GM11168 (cell line): ENCODE results near the gene HSBP1L1.
"Not testable (repeated sequence)": the region's sequence is repeated elsewhere in the genome, so short reads cannot be mapped to it uniquely, and the experiment has no call there.

Experiments used
- in situ Hi-C: fragments of 300-500 bp; cut with MboI; formaldehyde crosslinking; loops from one replicate; pipeline ENCODE4 v1.12.0; 2022; ENCODE audit warnings: low sequenced_read_pairs; ENCODE audit not compliant: unreplicated experiment

The HSBP1L1 gene

DNA sequence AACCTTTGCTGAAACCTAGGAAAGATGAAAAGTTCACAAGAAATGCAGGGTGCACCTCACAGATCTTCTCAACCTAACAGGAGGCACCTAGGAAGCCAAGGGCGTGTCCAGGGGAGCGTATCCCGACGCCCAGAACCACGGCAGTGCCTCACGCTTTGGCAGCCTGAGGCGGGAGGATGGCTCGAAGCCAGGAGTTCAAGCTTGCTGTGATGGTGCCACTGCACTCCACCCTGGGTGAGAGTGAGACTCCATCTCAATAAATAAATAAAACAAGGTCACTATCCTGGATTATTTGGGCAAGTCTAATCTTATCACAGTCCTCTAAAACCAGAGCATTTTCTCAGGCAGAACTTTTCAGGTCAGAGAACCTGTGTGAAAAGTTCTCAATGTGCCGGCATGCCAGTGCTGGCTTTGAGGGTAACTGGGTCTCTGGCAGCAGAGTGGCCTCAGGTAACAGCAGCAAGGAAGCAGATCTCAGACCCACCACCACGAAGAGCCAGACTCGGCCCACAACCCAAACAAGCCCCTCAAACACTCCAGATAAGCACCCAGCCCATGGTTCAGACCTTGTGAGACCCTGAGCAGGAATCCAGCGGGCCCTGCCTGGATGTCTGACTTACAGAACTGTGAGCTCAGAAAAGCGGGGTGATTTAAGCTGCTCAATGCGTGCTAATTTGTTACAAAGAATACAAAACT lies 11.7 kb downstream of the HSBP1L1 start:
- in situ Hi-C loops = no loop called here

DNA sequence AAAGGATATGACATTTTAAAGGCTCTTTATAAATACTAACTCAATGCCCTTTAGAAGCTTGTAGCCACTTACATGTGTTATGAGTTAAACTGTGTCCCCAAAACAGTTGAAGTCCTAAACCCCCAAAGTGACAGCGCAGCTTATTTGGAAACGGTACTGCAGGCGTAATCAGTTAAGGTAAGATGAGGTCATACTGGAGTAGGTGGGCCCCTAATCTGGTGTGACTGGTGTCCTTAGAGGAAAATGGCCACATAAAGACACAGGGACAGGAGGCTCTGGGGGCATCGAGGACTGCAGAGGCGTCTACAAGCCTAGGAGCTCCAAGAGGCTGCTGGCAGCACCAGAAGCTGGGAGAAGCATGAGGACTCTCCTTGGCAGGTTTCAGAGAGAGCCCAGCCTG lies 15.4 kb downstream of the HSBP1L1 start:
- in situ Hi-C loops = no loop called here

GRCh38 chr18:79980585-79980984 lies 16.1 kb downstream of the HSBP1L1 start:
- in situ Hi-C loops = no loop called here

GRCh38 chr18:79982736-79983135 lies 18.3 kb downstream of the HSBP1L1 start:
- in situ Hi-C loops = no loop called here

- in situ Hi-C loops = no loop called here
Measured at GRCh38 chr18:79983253-79983652, 18.8 kb downstream of the HSBP1L1 start.

DNA sequence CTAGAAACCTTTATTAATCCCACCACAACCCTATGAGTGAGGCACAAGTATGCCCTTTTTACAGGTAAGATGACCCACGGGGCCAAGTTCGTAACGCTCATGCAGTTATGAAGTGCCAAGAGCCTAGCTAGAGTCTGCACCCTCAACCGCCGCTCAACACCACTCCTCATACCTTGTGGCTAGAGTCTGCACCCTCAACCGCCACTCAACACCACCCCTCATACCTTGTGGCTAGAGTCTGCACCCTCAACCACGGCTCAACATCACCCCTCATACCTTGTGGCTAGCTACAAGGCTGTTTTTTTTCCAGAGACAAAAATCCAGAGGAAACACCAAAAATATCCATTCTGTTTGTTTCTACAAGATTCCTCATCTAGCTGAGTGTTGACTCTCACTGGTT lies 19.4 kb downstream of the HSBP1L1 start:
- in situ Hi-C loops = no loop called here

- in situ Hi-C loops = no loop called here
Measured at GRCh38 chr18:79985172-79985571, 20.7 kb downstream of the HSBP1L1 start.

DNA sequence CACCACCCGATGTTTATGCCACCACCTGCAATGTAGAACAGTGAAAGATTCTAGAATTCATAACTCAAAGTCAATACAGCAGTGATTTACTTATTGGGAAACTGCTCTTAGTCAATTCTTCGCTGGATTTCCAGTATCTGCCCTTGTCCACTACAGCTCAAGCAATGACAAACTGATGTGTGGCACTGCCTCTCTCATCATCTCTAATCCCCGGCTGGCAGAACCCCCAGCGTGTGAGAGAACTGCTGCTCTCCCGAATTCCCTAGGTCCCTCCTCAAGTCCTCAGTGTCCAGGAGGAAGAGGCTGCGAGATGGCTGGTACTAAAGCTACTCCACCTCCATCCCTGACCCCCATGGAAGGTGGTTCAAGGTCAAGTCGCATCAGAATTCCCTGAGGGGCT lies 22.3 kb downstream of the HSBP1L1 start:
- in situ Hi-C loops = no loop called here

- in situ Hi-C loops = no loop called here
Measured at GRCh38 chr18:79987566-79987965, 23.1 kb downstream of the HSBP1L1 start.

- in situ Hi-C loops = no loop called here
Measured at GRCh38 chr18:79988071-79988450, 23.6 kb downstream of the HSBP1L1 start.

DNA sequence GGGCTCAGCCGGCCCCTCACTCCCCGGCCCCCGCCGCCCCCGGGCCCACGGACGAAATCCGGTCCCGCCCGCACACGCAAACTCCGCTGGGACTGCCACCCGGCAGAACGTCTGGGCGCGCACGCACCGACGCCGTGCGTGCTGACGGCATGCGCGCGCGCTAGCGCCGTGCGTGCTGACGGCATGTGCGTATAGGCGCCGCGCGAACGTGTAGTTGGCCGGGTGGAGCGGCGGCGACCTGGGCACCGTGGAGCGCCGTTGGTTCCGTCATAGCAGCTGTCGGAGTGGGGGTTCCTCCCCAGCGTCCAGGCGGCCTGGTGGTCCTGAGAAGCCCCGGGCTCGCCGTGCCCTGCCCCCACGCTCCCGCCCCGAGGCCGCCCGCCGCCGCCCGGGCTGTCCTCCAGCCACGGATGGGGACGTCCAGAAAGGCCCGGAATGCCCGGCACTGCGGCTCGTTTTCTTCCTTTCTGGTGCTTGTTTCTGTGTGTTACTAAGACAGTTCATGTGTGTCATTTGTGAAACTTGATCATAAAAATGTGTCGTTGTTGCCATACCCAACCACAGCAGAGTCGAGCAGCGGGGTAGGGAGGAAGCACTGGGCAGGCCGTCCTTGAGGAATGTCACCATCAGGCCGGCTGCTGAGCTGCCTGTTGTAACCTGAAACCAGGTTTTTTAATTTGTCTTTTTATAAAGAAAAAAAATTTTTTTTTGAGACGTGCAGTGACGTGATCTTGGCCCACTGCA lies 24.2 kb downstream of the HSBP1L1 start, which contains the start of gene TXNL4A:
TSS of gene TXNL4A (minus strand) at position 113 of the 744 bp plus-strand sequence. CDS start 171 bp downstream, outside the sequence.
- in situ Hi-C loops = no loop called here

GRCh38 chr18:79989195-79989497 lies 24.7 kb downstream of the HSBP1L1 start:
- in situ Hi-C loops = no loop called here

GRCh38 chr18:79991494-79991893 lies 27.1 kb downstream of the HSBP1L1 start:
- in situ Hi-C loops = no loop called here

- in situ Hi-C loops = not testable (repeated sequence)
Measured at GRCh38 chr18:79999701-80000100, 35.3 kb downstream of the HSBP1L1 start.

DNA sequence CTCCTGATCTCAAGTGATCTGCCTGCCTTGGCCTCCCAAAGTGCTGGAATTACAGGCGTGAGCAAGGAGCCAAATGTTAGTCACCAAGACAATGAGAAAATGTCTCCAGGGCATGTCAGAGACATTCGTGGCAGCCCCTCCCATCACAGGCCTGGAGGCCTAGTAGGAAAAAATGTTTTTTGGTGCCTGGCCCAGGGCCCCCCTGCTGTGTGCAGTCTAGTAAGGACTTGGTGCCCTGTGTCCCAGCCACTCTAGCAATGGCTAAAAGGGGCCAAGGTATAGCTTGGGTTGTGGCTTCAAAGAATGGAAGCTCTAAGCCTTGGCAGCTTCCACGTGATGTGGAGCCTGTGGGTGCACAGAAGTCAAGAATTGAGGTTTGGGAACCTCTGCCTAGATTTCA lies 36.4 kb downstream of the HSBP1L1 start:
- in situ Hi-C loops = no loop called here

DNA sequence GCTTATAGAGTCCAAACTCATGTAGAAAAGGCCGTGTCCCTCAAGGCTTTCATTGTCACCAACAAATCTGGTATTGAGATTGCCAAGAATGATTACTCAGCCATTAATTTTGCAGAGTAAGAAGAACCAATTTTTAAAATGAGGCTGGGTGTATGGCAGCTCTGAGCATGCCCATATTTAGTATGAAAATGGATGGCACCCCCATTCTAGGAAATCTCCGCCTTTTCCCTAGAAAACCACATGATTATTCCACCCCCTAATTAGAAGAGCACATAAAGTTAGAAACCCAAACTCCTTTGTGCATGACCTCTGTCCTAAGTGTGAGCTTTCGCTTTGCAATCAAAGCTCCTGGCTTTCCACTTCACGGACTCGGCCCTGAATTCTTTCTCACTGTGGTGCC lies 38.0 kb downstream of the HSBP1L1 start:
- in situ Hi-C loops = no loop called here

GRCh38 chr18:80004600-80005342 lies 40.3 kb downstream of the HSBP1L1 start:
- in situ Hi-C loops = no loop called here

- in situ Hi-C loops = no loop called here
Measured at GRCh38 chr18:80006724-80007123, 42.3 kb downstream of the HSBP1L1 start.

DNA sequence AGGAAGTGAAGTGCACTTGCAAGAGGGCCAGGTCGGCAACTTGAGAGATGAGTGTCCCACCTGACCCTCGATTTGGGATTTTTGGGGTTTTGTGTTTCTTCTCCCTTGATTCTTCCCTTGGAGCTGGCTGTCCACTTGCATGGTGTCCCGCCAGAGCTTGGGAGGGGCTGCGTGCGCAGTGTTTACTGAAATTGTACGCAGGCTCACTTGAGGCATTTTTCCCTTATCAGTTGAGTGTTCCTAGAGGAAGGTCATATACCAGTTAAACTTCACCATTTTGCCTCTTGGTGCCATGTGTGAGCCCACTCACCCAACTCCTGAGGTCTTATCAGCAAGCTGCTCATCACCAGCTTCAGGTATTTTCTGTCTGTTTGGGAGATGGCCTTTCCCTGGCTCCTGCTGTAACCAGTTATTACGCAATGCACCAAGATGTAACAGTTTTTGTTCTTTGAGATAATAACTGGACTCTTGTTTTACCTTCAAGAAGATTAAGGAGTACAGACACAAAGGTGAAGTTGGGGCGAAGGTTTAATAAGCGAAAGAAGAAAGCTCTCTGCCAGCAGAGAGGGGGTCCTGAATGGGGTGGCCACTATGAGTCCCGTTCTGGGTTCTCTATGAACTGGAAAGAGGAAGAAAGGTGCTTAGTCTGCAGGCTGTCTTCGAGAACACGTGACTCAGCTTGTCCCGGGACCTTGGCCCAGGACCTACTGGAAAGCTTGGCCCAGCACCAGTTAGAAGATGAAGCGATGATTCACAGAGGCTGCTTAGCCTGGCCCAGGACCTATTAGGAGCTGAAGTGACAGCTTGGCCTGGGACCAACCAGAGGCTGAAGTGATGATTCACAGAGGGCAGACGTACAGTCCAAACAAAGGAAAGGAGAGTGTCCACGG lies 45.5 kb downstream of the HSBP1L1 start:
- in situ Hi-C loops = no loop called here

- in situ Hi-C loops = no loop called here
Measured at GRCh38 chr18:80010551-80010906, 46.1 kb downstream of the HSBP1L1 start.
